ENCODE results near the gene CEP43.

Gene CEP43

DNA sequence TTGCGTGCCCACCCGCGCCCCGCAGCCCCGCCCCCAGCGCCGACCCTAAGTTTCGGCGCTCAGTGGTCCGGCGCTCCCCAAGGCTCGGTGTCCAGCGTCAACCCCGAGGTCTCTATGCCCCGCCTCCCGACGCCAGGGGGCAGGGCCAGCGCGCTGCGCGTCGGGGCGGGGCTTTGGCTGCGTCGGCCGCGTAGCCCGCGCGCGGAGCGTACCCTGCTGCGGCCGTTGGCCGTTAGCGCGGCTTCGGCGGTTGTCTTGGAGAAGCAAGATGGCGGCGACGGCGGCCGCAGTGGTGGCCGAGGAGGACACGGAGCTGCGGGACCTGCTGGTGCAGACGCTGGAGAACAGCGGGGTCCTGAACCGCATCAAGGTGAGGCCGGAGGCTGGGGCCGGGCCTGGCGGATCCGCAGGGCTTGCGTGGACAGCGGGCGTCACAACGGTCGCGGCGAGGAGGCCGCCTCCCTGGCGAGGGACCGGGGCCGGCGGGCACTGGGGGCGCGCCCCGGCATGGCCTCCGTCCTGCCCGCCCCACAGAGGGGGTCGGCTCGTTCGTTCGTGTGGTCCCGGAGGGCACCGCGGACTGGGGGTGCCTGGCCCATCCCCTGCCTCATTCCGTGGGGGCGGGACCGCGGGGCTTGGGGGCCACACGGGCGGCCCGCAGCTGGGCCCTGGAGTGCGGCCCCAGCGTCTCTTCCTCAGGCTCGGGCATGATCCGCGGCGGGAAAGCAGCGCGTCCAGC is at the start of gene CEP43:
TSS of gene CEP43 (plus strand) at position 253 of the 739 bp plus-strand sequence. CDS start at position 269, 16 bp downstream.
- peak; percentile 94 for DNase-seq

DNA sequence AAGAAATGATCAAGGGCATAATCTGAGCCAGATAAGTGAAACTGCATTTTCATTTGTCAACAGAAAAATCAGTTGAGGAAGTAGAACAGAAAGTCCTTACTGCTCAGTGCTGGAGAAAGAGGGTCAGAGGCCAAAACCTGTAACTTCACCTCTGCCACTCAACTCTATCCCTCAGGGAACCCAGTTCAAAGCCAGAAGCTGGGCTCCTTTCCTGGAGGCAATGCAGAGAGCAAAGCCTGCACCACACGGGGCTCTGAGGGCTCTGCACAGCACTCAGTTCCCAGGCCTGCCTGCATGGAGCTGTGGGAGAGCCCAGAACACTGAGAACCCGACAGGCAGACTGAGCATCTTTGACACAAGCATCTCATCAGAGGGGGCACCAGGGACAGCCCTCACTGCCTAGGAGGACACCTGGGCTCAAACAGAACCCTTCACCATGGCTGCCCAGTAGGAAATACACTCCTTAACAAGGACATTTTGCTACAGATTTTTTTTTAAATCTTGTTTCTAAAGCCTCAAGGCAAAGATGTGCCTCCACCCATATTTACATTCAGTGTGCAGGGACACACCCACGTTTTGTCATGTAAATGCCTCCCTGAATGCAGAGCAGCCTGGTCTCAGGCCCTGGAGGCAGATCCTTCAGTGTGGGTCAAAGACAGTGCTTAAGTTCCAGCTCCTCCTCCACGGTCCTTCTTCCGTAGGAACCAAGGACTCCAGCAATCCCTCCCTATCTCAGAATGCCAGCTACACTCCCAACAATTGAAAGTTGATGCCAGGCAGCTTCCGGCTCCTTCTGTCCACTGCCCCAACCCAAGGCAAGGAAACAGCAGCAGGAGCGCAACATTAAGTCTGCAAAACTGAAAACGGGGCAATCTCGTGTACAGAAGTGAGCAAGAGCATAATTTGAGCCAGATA is 49.4 kb upstream of the CEP43 start:
- DNase-seq: peak; percentile 31

- peak; percentile 88 for DNase-seq
Measured at GRCh38 chr6:166950443-166950821, 48.8 kb upstream of the CEP43 start.

DNA sequence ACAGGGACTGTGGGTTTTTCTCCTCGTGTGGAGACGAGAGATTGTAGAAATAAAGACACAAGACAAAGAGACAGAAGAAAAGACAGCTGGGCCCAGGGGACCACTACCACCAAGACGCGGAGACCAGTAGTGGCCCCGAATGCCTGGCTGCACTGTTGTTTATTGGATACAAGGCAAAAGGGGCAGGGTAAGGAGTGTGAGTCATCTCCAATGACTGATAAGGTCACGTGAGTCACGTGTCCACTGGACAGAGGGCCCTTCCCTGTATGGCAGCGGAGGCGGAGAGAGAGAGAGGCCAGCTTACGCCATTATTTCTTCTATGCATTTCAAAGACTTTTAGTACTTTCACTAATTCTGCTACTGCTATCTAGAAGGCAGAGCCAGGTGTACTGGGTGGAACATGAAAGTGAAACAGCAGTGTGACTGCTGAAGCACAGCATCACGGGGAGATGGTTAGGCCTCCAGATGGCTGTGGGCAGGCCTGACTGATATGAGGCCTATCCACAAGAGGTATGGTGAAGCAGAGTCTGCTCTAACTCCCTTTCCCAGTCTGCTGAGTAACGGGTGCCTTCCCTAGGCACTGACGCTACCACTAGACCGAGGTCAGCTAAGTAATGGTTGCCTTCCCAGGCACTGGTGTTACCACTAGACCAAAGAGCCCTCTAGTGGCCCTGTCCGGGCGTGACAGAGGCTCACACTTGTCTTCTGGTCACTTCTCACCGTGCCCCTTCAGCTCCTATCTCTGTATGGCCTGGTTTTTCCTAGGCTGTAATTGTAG is 48.1 kb upstream of the CEP43 start:
- DNase-seq: peak; percentile 92

DNA sequence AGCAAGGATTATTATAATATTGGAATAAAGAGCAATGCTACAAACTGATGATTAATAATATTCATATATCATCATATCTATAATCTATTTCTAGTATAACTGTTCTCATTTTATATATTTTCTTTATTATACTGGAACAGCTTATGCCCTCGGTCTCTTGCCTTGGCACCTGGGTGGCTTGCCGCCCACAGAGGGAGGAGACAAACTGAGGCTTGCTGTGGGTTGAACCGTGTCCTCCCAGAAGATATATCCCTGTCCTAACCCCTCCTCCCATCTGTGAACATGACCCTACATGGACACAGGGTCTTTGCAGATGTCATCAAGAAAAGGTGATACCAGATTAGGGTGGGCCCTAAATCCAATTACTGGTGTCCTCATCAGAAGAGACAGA is 47.5 kb upstream of the CEP43 start:
- DNase-seq: no peak

- no peak for DNase-seq
Measured at GRCh38 chr6:166952121-166952520, 47.1 kb upstream of the CEP43 start.

DNA sequence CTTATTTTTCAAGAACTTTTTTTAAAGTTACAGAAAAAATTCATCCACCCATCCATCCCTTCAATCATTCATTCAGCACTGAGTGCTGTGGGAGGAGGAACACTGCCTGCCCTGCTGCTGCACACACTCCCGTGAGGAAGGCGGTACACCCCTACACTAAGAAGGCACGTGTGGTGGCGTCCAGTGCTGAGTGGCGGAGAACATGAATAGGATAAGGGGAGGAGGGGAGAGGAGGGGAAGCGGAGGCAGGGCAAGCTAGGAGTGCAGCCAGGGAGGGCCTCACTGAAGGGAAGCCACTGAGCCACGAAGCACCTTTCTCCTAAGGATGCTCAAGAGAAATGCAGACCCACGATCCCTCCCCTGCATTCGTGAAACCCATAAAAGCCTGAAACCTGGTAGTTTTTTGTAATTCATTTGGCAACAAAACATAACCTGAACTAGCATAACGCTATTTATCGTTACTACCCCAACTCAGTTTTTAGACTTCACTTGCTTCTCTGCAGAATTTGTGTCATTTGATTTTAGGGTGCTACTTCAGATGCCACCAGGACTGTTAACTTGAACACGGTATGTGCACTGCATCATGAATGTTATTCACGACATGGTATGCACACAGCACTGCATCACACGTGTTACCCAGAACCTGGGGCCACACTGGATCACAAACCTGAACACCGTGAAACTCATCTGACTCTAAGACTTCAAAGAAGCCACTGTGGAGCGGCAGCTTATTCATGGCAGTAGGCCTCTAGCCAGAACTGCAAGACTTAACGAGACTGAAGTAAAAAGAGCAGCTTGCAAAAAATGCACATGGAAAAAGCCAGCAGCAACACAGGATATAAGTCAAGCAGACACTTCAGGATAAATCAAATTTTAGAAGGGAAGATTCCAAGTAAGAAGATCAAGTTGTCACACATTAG is 46.4 kb upstream of the CEP43 start:
- DNase-seq: no peak

DNA sequence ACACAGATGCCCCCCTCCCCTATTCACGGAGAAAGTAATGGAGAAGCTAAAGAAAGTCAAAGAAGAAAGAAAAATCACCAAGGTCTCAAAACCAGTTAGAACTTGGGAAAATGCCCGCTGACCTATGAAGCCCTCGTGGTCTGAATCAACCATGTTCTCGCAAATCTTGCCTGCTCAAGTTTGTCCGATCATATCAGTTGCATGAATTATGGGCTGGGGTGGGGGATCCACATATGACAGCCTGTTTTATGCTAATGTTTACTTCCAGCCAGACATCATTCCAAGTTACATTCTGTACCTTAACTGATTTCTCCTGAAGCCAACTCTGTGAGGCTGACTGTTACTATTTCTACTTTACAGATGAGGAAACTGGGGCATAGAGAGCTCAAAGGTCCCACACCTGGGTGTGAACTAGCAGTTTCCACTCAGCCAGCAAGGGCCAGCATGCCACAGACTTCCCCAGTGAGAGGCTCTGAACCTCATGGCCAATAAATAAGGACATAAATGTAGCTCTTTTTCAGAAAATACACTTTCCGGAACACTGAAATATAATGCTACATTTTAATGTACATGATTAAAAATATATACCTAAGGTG is 45.0 kb upstream of the CEP43 start:
- no peak for DNase-seq

DNA sequence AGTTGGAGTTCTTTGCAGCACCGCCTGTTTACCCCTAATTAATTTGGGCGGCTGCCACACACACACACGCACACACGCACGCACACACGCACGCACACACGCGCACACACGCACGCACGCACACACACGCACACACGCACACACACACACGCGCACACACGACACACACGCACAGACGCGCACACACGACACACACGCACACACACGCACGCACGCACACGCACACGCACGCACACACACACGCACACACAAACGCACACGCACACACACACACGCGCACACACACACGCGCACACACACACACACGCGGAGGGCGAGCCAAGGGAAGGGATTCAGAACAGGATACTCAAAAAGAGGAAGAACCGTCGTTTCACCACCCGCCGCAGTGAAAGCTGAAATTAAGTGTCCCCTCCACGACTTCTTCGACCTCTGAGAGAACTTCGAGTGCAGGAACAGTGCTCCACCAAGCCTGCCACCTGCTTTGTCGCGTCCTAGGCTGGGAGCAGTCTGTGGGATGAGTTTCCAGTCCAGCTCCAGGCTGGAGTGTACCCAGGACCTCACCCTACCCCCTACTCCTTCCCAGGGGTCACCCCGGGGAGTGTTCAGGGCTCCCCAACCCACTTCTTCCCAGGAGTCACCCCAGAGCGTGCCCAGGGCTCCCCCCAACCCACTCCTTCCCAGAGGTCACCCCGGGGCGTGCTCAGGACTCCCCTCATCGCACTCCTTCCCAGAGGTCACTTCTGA is 43.9 kb upstream of the CEP43 start:
- DNase-seq: peak; percentile 75

DNA sequence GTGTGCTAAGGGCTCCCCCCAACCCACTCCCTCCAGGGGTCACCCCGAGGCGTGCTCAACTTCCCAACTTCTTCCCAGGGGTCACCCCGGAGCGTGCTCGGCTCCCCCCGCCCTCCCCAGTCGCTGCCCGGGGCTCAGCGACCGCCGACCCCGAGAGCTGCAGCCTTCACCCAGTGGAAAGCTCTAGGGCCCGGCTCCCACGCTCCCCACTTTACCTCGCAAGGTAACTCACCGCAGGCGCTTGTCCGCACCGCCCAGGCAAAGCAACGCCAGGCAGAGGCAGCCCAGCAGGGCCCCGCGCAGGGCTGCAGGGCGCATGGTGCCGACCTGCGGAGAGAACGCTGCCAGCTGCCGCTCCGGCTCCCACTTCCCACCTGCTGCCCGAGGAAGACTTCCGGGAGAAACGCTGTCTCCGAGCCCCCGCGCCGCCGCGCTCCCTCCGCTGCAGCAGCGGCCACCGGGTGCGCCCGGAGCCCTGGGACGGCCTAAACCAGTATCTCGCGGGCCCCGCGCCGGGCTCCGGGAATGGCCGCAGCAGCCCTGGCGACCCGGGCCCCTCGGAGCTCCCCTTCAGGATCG is 43.2 kb upstream of the CEP43 start:
- DNase-seq: peak; percentile 59

DNA sequence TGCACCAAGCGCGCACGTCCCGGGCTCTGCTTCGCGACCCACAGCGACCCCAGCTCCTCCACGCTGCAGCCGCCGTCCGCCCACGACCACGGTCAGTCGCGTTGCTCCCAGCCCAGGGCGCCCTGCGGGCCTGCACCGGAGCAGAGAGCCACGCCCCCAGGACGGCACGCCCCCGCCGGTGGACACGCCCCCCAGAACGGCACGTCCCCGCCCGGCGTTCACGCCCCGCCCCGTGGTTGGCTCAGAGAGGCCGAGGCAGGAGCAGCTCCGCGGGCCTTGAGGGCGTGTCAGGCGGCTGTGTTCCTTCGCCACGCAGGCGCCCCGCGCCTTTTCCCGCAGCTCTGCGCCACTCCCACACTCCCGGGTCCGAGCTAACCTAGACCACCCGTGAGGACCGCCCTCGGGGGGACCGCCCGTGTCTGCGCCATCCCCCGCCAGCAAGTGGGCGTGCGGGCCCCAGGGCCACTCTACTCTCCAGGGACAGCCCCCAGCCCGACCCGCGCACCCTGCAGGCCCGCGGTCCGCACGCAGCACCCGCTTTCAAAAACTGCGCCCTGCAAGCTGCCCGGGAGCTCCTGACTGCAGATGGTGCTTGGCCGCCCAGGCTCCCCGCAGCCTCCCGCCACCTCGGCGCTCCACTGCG is 42.6 kb upstream of the CEP43 start, which contains the start of gene RNASET2:
TSS of gene RNASET2 (minus strand) at position 107 of the 643 bp plus-strand sequence. CDS start 368 bp downstream, outside the sequence.
- DNase-seq: peak; percentile 95

GRCh38 chr6:166957087-166957804 is 42.0 kb upstream of the CEP43 start:
- DNase-seq: peak; percentile 46

- DNase-seq: no peak
Measured at GRCh38 chr6:166957805-166958076, 41.5 kb upstream of the CEP43 start.

DNA sequence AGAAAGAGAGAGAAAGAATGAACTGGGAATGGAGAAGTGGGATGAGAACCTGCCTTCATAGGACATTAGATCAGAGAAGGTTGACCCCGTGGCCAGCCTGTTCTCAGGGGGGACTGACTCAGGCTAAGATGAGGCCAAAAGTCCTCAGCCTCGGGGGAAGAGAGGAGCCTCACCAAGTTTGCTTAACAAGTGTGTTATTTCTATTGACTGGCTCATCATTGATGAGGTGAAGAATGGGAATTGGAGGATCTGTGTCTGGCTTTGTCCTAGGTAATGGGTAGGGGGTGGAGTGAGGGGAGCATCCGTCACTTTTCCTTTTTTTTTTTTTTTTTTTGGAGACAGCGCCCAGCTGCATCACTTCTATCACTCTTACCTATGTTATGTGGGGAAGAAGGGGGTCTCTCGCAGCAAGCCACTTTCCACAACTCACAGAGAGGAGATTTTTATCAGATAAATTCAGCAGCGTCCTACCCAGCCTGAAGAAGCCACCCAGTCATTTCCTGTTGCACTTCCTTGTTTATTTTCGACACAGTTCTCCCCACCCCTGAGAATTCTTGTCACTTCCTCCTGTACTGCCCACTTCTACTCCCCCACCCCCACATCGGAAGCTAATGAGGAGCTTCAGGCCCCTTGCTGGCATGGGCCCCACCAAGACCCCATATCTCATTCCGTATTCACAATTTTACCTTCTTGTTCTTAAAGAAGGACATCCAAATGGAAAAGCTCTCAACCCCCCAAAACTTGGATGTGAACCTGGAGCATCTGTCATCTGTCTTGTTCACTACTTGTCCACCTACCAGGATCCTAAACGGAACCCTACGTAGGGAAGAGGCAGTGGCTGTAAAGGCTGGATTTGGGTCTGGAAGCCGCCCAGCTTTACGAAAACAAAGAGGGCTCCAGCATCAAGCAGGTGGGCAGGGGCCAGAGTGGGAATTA is 40.0 kb upstream of the CEP43 start:
- DNase-seq: peak; percentile 9

DNA sequence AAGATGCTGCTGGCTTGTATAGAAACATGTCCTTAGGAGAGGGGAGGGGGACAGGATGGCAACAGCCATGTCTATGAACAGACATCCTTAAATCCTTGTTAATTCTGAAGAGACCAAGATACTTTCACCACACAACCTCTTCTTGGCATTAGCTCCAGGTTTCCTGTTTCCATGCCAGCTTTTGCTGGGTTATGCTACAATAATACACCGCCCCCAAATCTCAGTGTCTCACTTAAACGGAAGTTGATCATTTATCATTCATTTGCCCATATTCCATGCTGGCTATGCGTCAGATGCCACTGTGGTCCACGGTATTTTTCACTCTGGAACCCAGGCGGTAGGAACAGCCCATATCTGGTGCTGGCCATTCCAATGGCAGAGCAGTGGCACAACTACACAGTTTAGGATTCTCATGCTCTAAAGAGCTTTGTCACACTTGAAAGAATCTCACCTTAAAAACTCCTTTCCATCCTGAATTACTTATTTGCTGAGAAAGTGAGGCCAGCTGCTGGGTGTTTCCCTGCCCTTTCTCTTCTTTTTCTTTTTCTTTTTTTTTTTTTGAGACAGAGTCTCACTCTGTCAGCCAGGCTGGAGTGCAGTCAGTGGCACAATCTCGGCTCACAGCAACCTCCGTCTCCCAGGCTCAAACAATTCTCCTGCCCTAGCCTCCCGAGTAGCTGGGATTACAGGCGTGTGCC is 39.1 kb upstream of the CEP43 start:
- no peak for DNase-seq

GRCh38 chr6:166960609-166960978 is 38.6 kb upstream of the CEP43 start:
- no peak for DNase-seq

DNA sequence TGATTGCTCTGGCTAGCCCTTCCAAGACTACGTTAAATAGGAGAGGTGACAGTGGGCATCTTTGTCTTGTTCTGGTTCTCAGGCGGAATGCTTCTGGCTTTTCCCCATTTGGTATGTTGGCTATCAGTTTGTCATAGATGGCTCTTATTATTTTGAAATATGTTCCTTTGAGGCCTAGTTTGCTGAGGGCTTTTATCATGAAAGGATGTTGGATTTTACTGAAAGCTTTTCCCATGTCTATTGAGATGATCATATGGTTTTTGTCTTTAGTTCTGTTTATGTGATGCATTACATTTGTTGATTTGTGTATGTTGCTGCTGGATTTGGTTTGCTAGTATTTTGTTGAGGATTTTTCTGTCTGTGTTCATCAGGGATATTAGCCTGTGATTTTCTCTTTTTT is 32.9 kb upstream of the CEP43 start:
- no peak for DNase-seq
